Loucy (cell line): ENCODE data around the gene EZR.

ENCODE experiments used
- CTCF ChIP-seq: fragments of 200-600 bp; sonication (generic); conservative IDR thresholded peaks from 2 replicates; pipeline ENCODE4 v1.5.1; 2014; ENCODE audit warnings: mild to moderate bottlenecking, antibody characterized with exemption, low read length
- EZH2phosphoT487 ChIP-seq: fragments of 200-600 bp; IDR thresholded peaks from 2 replicates; pipeline ENCODE4 v1.6.1; 2018; ENCODE audit warnings: antibody characterized with exemption, mild to moderate bottlenecking, moderate library complexity, borderline replicate concordance

GRCh38 chr6:158769234-158769770 lies 49.9 kb downstream of the EZR start:
- TF ChIP-seq CTCF: no peak
- no peak for TF ChIP-seq EZH2phosphoT487
